ENCODE measurements around the gene HPGD.

The HPGD gene

DNA sequence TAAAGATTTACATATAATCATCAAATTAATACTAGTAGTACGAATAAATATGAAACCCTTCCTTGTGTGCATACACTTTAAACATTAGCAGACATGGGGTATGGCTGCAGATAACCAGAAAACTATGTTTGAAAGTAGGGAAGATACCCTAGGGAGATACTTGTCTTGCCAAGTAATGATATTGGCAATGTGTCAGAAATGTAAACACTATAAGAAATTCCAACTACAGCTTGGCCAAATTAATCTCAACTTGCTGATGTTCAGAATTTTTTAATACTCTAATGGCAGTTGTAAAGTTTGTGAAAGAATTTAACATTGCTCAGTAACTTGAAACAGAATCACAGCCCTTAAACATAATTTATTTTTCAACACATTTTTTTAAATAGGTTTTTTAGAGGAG, 27.4 kb upstream of the HPGD start:
- Histone ChIP-seq H3K4me3 (ENCODE audit: insufficient read depth, low read depth, low read length) (no peak overlapping the region), H3K9me3 (ENCODE audit: control insufficient read depth, low read length) (no peaks in the 10 kb centered on the region), H3K27me3 (ENCODE audit: control insufficient read depth, insufficient read depth, low read length, poor library complexity, severe bottlenecking) (no peaks in the 10 kb centered on the region), H3K36me3 (ENCODE audit: control insufficient read depth, insufficient read depth, low read length) (no peaks in the 10 kb centered on the region), H3K27ac (ENCODE audit: insufficient read depth, low read depth, low read length, poor library complexity, severe bottlenecking) (no peak overlapping the region), H3K4me1 (ENCODE audit: control insufficient read depth, insufficient read depth, low read length) (no peaks in the 10 kb centered on the region)
- WGBS, 2 experiments: 100% methylated on average over 1 of the region's 1 CpG; no CpG with 5 or more reads in 1 of the 2 experiments

DNA sequence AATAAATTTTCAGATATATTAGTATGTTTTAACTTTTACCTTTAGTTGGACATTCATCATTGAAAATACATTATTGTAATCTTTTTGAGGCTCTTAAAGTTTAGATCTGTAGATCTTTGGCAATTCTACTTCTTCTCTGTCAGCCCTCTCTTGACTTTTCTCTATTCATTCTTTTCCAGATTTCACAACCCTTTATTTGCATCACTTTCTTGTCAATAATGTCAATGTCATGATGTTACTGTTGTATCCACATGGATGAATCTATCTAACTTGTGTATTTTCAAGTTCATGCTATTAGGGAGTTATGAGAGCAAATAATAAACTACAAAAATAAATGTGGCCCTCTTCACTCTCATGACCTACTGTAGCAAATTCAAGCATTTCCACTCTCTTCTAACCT, 23.0 kb upstream of the HPGD start:
- no peak overlapping the region for H3K4me3 ChIP-seq (ENCODE audit: insufficient read depth, low read depth, low read length)
- no peaks in the 10 kb centered on the region for H3K27me3 ChIP-seq (ENCODE audit: control insufficient read depth, insufficient read depth, low read length, poor library complexity, severe bottlenecking)
- H3K36me3 ChIP-seq (ENCODE audit: control insufficient read depth, insufficient read depth, low read length): no peaks in the 10 kb centered on the region
- H3K9me3 ChIP-seq (ENCODE audit: control insufficient read depth, low read length): no peaks in the 10 kb centered on the region
- no peaks in the 10 kb centered on the region for H3K4me1 ChIP-seq (ENCODE audit: control insufficient read depth, insufficient read depth, low read length)
- H3K27ac ChIP-seq (ENCODE audit: insufficient read depth, low read depth, low read length, poor library complexity, severe bottlenecking): no peak overlapping the region

DNA sequence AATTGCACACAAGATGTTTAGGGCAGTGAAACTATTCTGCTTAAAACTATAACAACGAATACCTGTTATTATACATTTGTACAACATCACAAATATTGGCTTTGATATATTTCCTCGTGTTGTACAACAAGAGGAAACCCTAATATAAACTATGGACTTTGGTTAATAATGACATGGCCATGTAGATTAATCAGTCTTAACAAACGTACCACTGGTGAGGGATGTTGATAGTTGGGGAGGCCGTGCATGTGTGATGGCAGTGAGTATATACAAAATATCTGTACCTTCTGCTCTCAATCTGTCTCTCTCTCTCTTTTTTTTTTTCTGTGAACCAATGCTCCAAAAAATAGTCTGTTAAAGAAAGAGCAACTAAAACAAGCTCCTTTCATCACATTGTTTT, 22.2 kb upstream of the HPGD start:
- no peaks in the 10 kb centered on the region for H3K9me3 ChIP-seq (ENCODE audit: control insufficient read depth, low read length)
- H3K27me3 ChIP-seq (ENCODE audit: control insufficient read depth, insufficient read depth, low read length, poor library complexity, severe bottlenecking): no peaks in the 10 kb centered on the region
- no peak overlapping the region for H3K4me3 ChIP-seq (ENCODE audit: insufficient read depth, low read depth, low read length)
- WGBS, 2 experiments: 82 to 93% methylated on average over 2 to 3 of the region's 4 CpGs
- no peak overlapping the region for H3K27ac ChIP-seq (ENCODE audit: insufficient read depth, low read depth, low read length, poor library complexity, severe bottlenecking)
- no peaks in the 10 kb centered on the region for H3K36me3 ChIP-seq (ENCODE audit: control insufficient read depth, insufficient read depth, low read length)
- no peaks in the 10 kb centered on the region for H3K4me1 ChIP-seq (ENCODE audit: control insufficient read depth, insufficient read depth, low read length)

DNA sequence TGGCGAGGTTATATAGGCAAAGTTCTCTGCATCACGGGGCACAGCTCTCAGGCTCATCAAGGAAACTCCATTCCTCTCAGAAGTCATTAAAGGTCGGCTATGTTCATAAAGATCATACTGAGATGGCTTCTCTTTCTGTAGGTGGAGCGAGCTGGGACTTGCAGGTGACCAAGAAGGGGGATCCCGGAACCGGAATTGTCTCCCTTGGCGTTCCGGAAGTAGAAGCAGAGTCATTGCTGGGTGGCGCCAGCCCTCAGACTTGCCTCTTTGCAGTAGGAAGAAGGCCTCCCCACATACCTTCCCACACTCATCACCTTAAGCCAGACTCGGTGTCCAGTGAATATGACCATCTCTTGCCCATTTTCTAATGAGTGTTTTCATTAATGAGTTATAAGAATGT, 17.9 kb upstream of the HPGD start:
- WGBS, 2 experiments: 94% methylated on average over 9 to 10 of the region's 10 CpGs
- no peaks in the 10 kb centered on the region for H3K9me3 ChIP-seq (ENCODE audit: control insufficient read depth, low read length)

DNA sequence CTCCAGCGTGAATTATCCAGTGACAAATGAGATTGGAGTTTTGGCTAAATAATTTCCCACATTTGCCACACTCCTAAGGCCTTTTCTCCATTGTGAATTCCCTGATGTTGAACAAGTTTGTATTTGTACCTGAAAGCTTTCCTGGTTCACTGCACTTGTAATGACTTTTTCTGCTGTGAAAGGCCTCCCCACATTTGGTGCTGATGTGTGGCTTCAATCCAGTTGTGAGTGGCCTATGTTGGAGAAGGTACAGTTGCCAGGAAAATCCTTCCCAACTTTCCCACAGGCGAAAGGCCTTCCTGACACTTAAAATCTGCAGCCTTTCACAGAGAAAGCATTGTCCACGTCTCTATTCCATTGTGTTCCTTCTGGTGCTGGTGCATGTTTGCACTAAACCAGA, 17.3 kb upstream of the HPGD start:
- no peaks in the 10 kb centered on the region for H3K4me1 ChIP-seq (ENCODE audit: control insufficient read depth, insufficient read depth, low read length)
- no peaks in the 10 kb centered on the region for H3K36me3 ChIP-seq (ENCODE audit: control insufficient read depth, insufficient read depth, low read length)
- no peaks in the 10 kb centered on the region for H3K27me3 ChIP-seq (ENCODE audit: control insufficient read depth, insufficient read depth, low read length, poor library complexity, severe bottlenecking)
- H3K4me3 ChIP-seq (ENCODE audit: insufficient read depth, low read depth, low read length): no peak overlapping the region
- H3K9me3 ChIP-seq (ENCODE audit: control insufficient read depth, low read length): no peaks in the 10 kb centered on the region
- 61 to 63% methylated on average over 3 of the region's 3 CpGs for WGBS, 2 experiments
- H3K27ac ChIP-seq (ENCODE audit: insufficient read depth, low read depth, low read length, poor library complexity, severe bottlenecking): no peak overlapping the region

More for the DNA sequence above, 17.9 kb upstream of the HPGD start:
- no peak overlapping the region for H3K4me3 ChIP-seq (ENCODE audit: insufficient read depth, low read depth, low read length)
- H3K36me3 ChIP-seq (ENCODE audit: control insufficient read depth, insufficient read depth, low read length): no peaks in the 10 kb centered on the region
- H3K27ac ChIP-seq (ENCODE audit: insufficient read depth, low read depth, low read length, poor library complexity, severe bottlenecking): no peak overlapping the region
- H3K27me3 ChIP-seq (ENCODE audit: control insufficient read depth, insufficient read depth, low read length, poor library complexity, severe bottlenecking): no peaks in the 10 kb centered on the region
- no peaks in the 10 kb centered on the region for H3K4me1 ChIP-seq (ENCODE audit: control insufficient read depth, insufficient read depth, low read length)

DNA sequence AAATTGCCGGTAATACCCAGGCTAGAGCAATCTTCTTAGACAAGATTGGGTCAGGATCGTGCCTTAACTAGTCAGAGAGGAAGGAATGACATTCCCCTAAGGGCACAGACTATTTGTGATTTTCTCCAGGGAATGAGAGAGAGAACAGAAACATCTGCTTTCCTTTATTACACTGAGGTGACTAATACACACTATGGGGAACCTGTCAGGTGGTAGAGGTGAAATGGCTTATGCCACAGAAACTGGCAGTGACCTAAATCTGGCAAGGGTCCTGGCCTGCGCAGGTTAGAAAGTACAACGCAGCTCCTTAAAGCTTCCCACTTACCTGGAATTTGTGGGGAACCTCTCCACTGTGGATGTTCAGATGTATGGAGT, 16.6 kb upstream of the HPGD start:
- H3K4me3 ChIP-seq (ENCODE audit: insufficient read depth, low read depth, low read length): no peak overlapping the region
- H3K9me3 ChIP-seq (ENCODE audit: control insufficient read depth, low read length): no peaks in the 10 kb centered on the region
- WGBS, 2 experiments: 93 to 96% methylated on average over 4 of the region's 4 CpGs
- no peaks in the 10 kb centered on the region for H3K27me3 ChIP-seq (ENCODE audit: control insufficient read depth, insufficient read depth, low read length, poor library complexity, severe bottlenecking)
- H3K36me3 ChIP-seq (ENCODE audit: control insufficient read depth, insufficient read depth, low read length): no peaks in the 10 kb centered on the region
- H3K4me1 ChIP-seq (ENCODE audit: control insufficient read depth, insufficient read depth, low read length): no peaks in the 10 kb centered on the region
- H3K27ac ChIP-seq (ENCODE audit: insufficient read depth, low read depth, low read length, poor library complexity, severe bottlenecking): no peak overlapping the region

DNA sequence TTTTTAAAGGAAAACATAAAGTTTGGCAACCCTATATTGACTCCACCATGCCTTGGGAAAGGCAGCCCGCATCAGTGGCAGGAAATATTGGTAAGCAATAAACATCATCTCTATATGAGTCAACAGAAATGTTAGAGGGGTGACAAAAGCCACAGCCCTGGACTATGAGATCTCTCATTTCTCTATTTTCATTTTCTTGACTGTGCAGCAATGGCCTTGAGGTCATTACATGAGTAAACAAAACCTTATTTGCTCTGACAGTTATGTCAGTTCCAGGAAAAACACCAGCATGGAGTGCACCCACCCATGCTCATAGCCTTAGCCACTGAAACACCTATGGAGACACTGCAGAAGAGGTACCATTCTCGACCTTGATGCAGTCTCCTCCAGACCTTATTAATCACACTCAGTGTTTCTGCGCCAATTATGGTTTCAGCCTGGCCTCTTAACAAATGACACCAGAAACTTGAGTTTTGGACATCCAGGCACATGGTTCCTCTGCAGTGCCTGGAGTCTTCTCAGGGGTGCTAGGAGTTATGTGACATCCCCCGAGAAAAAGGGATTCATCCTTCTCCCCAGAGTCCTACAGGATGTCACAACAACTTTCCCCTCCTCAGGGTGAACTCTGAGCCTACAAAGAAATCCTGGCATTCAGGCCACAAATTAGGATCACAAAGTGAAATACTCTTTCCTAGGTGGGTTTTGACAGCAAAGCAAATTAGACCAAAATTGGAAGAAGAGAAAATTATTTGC, 16.0 kb upstream of the HPGD start:
- 60 to 64% methylated on average over 3 to 4 of the region's 4 CpGs for WGBS, 2 experiments
- Histone ChIP-seq H3K27me3 (ENCODE audit: control insufficient read depth, insufficient read depth, low read length, poor library complexity, severe bottlenecking) (no peaks in the 10 kb centered on the region), H3K4me3 (ENCODE audit: insufficient read depth, low read depth, low read length) (no peak overlapping the region), H3K36me3 (ENCODE audit: control insufficient read depth, insufficient read depth, low read length) (no peaks in the 10 kb centered on the region), H3K4me1 (ENCODE audit: control insufficient read depth, insufficient read depth, low read length) (no peaks in the 10 kb centered on the region), H3K27ac (ENCODE audit: insufficient read depth, low read depth, low read length, poor library complexity, severe bottlenecking) (no peak overlapping the region), H3K9me3 (ENCODE audit: control insufficient read depth, low read length) (no peaks in the 10 kb centered on the region)

DNA sequence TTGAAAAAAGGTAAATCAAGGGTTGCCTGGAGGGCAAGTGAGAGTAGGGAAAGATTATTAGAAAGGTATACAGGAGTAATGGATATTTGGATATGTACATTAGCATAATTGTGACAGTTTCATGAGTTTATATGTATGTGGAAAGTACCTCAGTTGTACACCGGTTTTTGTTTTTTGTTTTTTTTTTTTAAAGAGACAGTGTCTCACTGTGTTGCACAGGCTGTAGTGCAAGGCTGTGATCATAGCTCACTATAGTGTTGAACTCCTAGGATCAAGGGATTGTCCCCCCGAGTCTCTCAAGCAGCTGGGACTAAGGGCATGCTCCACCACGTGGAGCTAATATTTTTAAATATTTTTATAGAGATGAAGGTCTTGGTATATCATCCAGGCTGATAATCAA, 15.3 kb upstream of the HPGD start:
- Histone ChIP-seq H3K4me3 (ENCODE audit: insufficient read depth, low read depth, low read length) (no peak overlapping the region), H3K4me1 (ENCODE audit: control insufficient read depth, insufficient read depth, low read length) (no peaks in the 10 kb centered on the region), H3K9me3 (ENCODE audit: control insufficient read depth, low read length) (no peaks in the 10 kb centered on the region), H3K36me3 (ENCODE audit: control insufficient read depth, insufficient read depth, low read length) (no peaks in the 10 kb centered on the region), H3K27me3 (ENCODE audit: control insufficient read depth, insufficient read depth, low read length, poor library complexity, severe bottlenecking) (no peaks in the 10 kb centered on the region), H3K27ac (ENCODE audit: insufficient read depth, low read depth, low read length, poor library complexity, severe bottlenecking) (no peak overlapping the region)
- WGBS, 2 experiments: 83 to 90% methylated on average over 2 to 3 of the region's 3 CpGs

DNA sequence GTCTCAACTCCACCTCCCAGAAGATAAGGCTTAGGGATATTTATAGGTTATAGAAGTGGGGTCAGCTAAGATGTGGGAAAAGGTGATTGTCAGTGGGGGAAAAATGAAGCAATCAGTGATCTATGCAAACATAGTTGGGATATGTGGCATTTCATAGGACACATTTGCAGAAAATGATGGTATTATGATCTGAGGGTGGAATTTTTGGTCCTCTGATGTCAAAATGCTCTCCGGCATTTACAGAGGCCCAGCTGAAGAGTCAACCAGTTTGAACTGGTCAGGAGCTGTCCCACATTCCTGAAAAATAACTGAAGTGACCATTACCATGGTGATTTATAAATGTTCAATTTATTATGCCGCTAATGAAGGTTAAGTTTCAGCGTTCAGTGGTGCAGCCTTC, 12.2 kb upstream of the HPGD start:
- Histone ChIP-seq H3K36me3 (ENCODE audit: control insufficient read depth, insufficient read depth, low read length) (no peaks in the 10 kb centered on the region), H3K27me3 (ENCODE audit: control insufficient read depth, insufficient read depth, low read length, poor library complexity, severe bottlenecking) (no peaks in the 10 kb centered on the region), H3K27ac (ENCODE audit: insufficient read depth, low read depth, low read length, poor library complexity, severe bottlenecking) (no peak overlapping the region), H3K9me3 (ENCODE audit: control insufficient read depth, low read length) (no peaks in the 10 kb centered on the region), H3K4me1 (ENCODE audit: control insufficient read depth, insufficient read depth, low read length) (no peaks in the 10 kb centered on the region), H3K4me3 (ENCODE audit: insufficient read depth, low read depth, low read length) (no peak overlapping the region)
- WGBS, 2 experiments: 96 to 97% methylated on average over 2 to 3 of the region's 3 CpGs

DNA sequence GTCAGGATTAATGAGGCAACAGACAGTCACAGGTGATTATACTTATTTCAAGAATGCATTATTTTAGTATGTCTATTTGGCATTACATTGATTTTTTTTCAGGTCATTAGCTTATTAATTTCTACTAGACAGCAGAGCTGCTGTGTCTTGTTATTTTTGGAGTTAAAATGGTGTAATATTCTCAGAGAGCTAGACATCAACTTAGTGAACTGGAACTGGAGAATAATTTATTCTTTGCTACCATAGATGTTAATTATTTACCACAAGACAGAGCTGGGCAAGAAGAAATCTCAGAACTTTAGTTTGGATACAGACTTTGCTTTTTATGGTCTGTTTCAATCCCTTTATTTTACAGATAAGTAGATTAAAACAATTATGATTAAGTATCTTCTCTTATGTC, 10.2 kb upstream of the HPGD start:
- H3K27me3 ChIP-seq (ENCODE audit: control insufficient read depth, insufficient read depth, low read length, poor library complexity, severe bottlenecking): no peaks in the 10 kb centered on the region
- no peak overlapping the region for H3K27ac ChIP-seq (ENCODE audit: insufficient read depth, low read depth, low read length, poor library complexity, severe bottlenecking)
- no peaks in the 10 kb centered on the region for H3K36me3 ChIP-seq (ENCODE audit: control insufficient read depth, insufficient read depth, low read length)
- no peaks in the 10 kb centered on the region for H3K4me1 ChIP-seq (ENCODE audit: control insufficient read depth, insufficient read depth, low read length)
- H3K4me3 ChIP-seq (ENCODE audit: insufficient read depth, low read depth, low read length): no peak overlapping the region
- H3K9me3 ChIP-seq (ENCODE audit: control insufficient read depth, low read length): no peaks in the 10 kb centered on the region

DNA sequence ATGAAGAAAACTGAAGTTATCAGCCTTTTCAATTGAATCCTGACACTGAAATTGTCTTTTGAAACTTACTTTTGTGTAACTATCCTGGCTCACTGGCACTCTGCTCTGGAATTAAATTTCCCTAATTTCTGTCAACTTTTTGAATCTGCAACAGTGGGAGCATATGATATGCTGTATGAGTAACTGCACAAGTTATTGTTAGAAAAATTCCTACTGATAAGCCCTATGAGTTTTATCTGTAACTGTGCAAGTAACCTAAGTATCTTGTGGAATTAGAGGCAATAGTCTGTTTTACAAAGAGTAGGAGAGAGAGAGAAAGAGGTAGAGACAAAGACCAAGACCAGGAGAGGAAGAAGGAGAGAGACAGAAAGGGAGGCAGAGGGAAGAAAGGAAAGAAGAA, 9.2 kb upstream of the HPGD start:
- H3K4me3 ChIP-seq (ENCODE audit: insufficient read depth, low read depth, low read length): no peak overlapping the region

More for the DNA sequence above, 9.2 kb upstream of the HPGD start:
- Histone ChIP-seq H3K9me3 (ENCODE audit: control insufficient read depth, low read length) (no peaks in the 10 kb centered on the region), H3K4me1 (ENCODE audit: control insufficient read depth, insufficient read depth, low read length) (no peaks in the 10 kb centered on the region), H3K36me3 (ENCODE audit: control insufficient read depth, insufficient read depth, low read length) (no peaks in the 10 kb centered on the region), H3K27ac (ENCODE audit: insufficient read depth, low read depth, low read length, poor library complexity, severe bottlenecking) (no peak overlapping the region), H3K27me3 (ENCODE audit: control insufficient read depth, insufficient read depth, low read length, poor library complexity, severe bottlenecking) (no peaks in the 10 kb centered on the region)
